ENCODE data around the gene LRFN2.

LRFN2 gene

DNA sequence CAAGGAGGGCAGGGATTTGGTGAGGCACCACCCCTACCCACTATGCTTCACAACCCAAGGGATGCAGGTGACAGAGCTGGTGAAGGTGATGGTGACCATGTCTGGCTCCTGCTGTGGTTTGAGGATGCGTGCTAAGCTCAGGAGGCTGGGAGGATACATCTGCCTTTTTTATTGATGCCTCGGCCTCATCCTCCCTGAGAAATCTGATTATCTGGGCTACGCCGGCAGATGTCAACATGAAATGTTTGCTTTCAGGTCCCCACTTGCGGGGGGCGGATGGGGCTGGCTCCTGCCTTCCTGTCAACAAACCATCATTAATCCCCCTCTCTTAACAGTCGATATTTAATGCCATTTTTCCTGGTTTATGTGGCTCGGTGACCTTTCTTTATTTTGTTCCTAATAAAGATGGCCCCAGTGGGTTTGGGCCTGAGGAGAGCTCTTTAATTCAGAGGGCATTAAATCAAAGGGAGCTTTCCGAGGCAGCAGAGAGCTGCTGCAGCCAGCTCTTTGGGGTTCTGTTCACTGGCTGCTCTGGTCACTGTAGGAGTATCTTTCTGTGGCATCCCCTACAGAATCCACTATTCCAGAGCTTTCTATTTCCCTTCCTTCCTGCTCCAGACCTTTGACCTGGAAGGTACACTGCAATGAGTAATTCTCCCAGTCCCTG, 33.5 kb upstream of the LRFN2 start:
- H2AFZ ChIP-seq = no peak overlapping the region
- TF ChIP-seq, protein P1, sequence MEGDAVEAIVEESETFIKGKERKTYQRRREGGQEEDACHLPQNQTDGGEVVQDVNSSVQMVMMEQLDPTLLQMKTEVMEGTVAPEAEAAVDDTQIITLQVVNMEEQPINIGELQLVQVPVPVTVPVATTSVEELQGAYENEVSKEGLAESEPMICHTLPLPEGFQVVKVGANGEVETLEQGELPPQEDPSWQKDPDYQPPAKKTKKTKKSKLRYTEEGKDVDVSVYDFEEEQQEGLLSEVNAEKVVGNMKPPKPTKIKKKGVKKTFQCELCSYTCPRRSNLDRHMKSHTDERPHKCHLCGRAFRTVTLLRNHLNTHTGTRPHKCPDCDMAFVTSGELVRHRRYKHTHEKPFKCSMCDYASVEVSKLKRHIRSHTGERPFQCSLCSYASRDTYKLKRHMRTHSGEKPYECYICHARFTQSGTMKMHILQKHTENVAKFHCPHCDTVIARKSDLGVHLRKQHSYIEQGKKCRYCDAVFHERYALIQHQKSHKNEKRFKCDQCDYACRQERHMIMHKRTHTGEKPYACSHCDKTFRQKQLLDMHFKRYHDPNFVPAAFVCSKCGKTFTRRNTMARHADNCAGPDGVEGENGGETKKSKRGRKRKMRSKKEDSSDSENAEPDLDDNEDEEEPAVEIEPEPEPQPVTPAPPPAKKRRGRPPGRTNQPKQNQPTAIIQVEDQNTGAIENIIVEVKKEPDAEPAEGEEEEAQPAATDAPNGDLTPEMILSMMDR (IDR thresholded peaks at IDR 0.05) = no peak
- no peaks in the 10 kb centered on the region for H3K4me1 ChIP-seq
- H3K27ac ChIP-seq = no peak overlapping the region
- no peaks in the 10 kb centered on the region for H3K79me2 ChIP-seq
- no peak overlapping the region for H3K4me2 ChIP-seq (ENCODE audit: low read length)
- no peaks in the 10 kb centered on the region for H3K9me3 ChIP-seq (ENCODE audit: control insufficient read depth, low read length)
- H3K9ac ChIP-seq = no peak overlapping the region
- H3K36me3 ChIP-seq (ENCODE audit: control insufficient read depth, insufficient read depth, low read length) = no peaks in the 10 kb centered on the region
- no peaks in the 10 kb centered on the region for H3K27me3 ChIP-seq (ENCODE audit: control insufficient read depth, insufficient read depth, low read length)
- H3K4me3 ChIP-seq (ENCODE audit: low read depth, low read length) = no peak overlapping the region

DNA sequence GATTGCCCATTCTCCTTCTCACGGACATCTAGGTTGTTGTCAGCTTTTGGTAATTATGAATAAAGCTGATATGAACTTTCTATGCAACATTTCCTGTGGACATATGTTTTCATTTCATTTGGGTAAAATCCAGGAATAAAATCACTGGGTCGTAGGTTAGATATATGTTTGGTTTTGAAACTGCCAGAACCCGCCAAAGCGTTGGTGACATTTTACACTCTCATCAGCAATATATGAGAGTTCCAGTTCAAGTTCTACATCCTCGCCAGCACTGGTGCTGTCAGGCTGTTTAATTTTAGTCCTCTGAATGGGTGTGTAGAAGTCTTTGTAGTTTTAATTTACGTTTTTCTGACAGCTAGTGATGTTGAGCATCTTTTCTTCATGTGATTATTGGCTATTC, 27.5 kb upstream of the LRFN2 start:
- Histone ChIP-seq H3K4me2 (ENCODE audit: low read length) (no peak overlapping the region), H3K9me3 (ENCODE audit: control insufficient read depth, low read length) (no peaks in the 10 kb centered on the region), H2AFZ (no peak overlapping the region), H3K4me3 (ENCODE audit: low read depth, low read length) (no peak overlapping the region), H3K4me1 (no peaks in the 10 kb centered on the region), H3K27me3 (ENCODE audit: control insufficient read depth, insufficient read depth, low read length) (peaks cover 3% of the 10 kb centered on the region), H3K9ac (no peak overlapping the region), H3K27ac (no peak overlapping the region), H3K79me2 (no peaks in the 10 kb centered on the region), H3K36me3 (ENCODE audit: control insufficient read depth, insufficient read depth, low read length) (no peaks in the 10 kb centered on the region)
- TF ChIP-seq, protein P1 (IDR thresholded peaks at IDR 0.05) = no peak

DNA sequence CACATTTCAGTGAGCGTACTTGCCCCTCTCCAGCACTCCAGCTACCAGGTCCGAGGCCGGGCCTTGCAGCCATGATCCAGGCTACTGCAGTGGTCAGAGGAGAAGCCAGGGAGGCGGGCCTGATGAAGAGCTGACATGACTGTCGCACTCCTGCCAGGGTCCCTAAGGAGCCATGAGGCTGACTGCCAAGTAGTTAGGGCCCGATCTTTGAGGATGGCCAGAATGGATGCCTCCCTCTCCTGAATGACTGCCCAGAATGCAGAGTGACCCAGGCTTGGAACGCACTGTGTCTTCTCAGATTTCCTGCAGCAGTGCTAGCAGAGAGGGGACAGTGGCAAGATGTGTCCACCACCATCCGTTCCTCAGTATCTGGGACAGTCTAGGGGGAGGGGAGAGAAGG, 24.7 kb upstream of the LRFN2 start:
- TF ChIP-seq, protein P1 (IDR thresholded peaks at IDR 0.05) = no peak
- Histone ChIP-seq H2AFZ (no peak overlapping the region), H3K4me1 (no peaks in the 10 kb centered on the region), H3K27ac (no peak overlapping the region), H3K27me3 (ENCODE audit: control insufficient read depth, insufficient read depth, low read length) (peaks cover 3% of the 10 kb centered on the region), H3K9ac (no peak overlapping the region), H3K36me3 (ENCODE audit: control insufficient read depth, insufficient read depth, low read length) (no peaks in the 10 kb centered on the region), H3K4me2 (ENCODE audit: low read length) (no peak overlapping the region), H3K9me3 (ENCODE audit: control insufficient read depth, low read length) (no peaks in the 10 kb centered on the region), H3K79me2 (no peaks in the 10 kb centered on the region), H3K4me3 (ENCODE audit: low read depth, low read length) (no peak overlapping the region)

DNA sequence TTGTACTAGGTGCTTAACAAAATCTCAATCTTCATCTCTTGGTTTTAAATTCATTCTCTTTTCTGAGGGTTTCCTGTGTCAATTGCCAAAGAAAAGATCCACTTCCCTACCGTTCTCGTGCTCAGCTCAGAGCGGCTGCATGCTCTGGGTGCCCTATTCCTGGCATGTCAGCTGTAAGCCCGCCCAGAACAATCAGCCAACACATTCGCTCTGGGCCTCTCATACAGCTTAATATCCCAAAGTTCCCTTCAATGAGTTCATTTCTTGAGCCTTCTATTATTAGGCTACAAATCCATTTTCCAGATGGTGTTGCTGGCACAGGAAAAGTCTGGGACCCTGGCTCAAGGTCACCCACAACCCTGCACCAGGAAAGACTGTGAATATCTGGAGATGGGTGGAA, 24.3 kb upstream of the LRFN2 start:
- Histone ChIP-seq H3K27me3 (ENCODE audit: control insufficient read depth, insufficient read depth, low read length) (peaks cover 3% of the 10 kb centered on the region), H3K4me1 (no peaks in the 10 kb centered on the region), H3K4me3 (ENCODE audit: low read depth, low read length) (no peak overlapping the region)

More for the DNA sequence above, 24.3 kb upstream of the LRFN2 start:
- H3K36me3 ChIP-seq (ENCODE audit: control insufficient read depth, insufficient read depth, low read length) = no peaks in the 10 kb centered on the region
- H3K9me3 ChIP-seq (ENCODE audit: control insufficient read depth, low read length) = no peaks in the 10 kb centered on the region
- no peak overlapping the region for H2AFZ ChIP-seq
- H3K9ac ChIP-seq = no peak overlapping the region
- H3K4me2 ChIP-seq (ENCODE audit: low read length) = no peak overlapping the region
- no peaks in the 10 kb centered on the region for H3K79me2 ChIP-seq
- TF ChIP-seq, protein P1 (IDR thresholded peaks at IDR 0.05) = no peak
- no peak overlapping the region for H3K27ac ChIP-seq

All from parathyroid adenoma (tissue), 2 donors.